K562 treated with DMSO at 1 percent for 4 hours (cell line): ENCODE measurements around the gene SOWAHD. TPM values are rescaled to one million over a fixed set of nuclear protein-coding genes. Genes with fewer than 3 reads are reported as not detected.

Experiments
- total RNA-seq: library from RNA; unstranded; fragments of 300-600 nt; gene quantifications from 2 replicates; pipeline ENCODE4 v1.2.3, GENCODE V29; 2022; ENCODE audit not compliant: insufficient read depth

SOWAHD gene
- not detected in 2 replicates for total RNA-seq

GRCh38 chrX:119757979-119758730 is at the start of gene SOWAHD:
Gene SOWAHD (plus strand): TSS chrX:119758588. CDS start chrX:119758668, 80 bp downstream.

GRCh38 chrX:119791437-119792231 is 33.2 kb downstream of the SOWAHD start, which contains the start of gene RPL39:
Gene RPL39 (minus strand): TSS chrX:119791630. CDS start chrX:119791576, 54 bp downstream.

Other genes starting within 250 kb of the SOWAHD start
- 25.6 and 30.1 TPM in 2 replicates for gene STEEP1, start 193.2 kb upstream of the SOWAHD start, total RNA-seq
- gene UBE2A, start 184.0 kb upstream of the SOWAHD start, total RNA-seq: 67.1 and 68.1 TPM in 2 replicates
- 10.3 and 12.8 TPM in 2 replicates for gene NKRF, start 152.2 kb upstream of the SOWAHD start, total RNA-seq
- 48.4 and 52.1 TPM in 2 replicates for gene SEPTIN6, start 65.4 kb upstream of the SOWAHD start, total RNA-seq
- 4,598 and 4,684 TPM in 2 replicates for gene RPL39, start 33.0 kb downstream of the SOWAHD start, total RNA-seq
- gene UPF3B, start 94.4 kb downstream of the SOWAHD start, total RNA-seq: 26.7 and 29.2 TPM in 2 replicates
- 44.0 and 56.1 TPM in 2 replicates for gene RNF113A, start 113.1 kb downstream of the SOWAHD start, total RNA-seq
- gene NDUFA1, start 113.2 kb downstream of the SOWAHD start, total RNA-seq: 88.5 and 96.3 TPM in 2 replicates
- gene AKAP14, start 137.3 kb downstream of the SOWAHD start, total RNA-seq: not detected in 2 replicates
- 7.4 and 9.1 TPM in 2 replicates for gene NKAP, start 185.2 kb downstream of the SOWAHD start, total RNA-seq